T-helper 22 cell (primary cell): Measurements from ENCODE around the gene FRMPD1.
A peak's percentile ranks its signal among the peaks of the same experiment; 100 is the strongest.
"Not testable (repeated sequence)": the region's sequence is repeated elsewhere in the genome, so short reads cannot be mapped to it uniquely, and the experiment has no call there.

ENCODE experiments used
- DNase-seq: peaks from one replicate; pipeline ENCODE4 v3.0.0-alpha.2; 2020; ENCODE audit warnings: low read depth

The FRMPD1 gene

GRCh38 chr9:37740631-37741328, 90.0 kb downstream of the FRMPD1 start:
- DNase-seq = no peak

- no peak for DNase-seq
These were observed 95.2 kb downstream of the FRMPD1 start for GRCh38 chr9:37745970-37746369.

- DNase-seq = no peak
These were observed 95.9 kb downstream of the FRMPD1 start for GRCh38 chr9:37746448-37747270.

- no peak for DNase-seq
These were observed 96.6 kb downstream of the FRMPD1 start for GRCh38 chr9:37747271-37747753.

GRCh38 chr9:37749129-37749528, 98.4 kb downstream of the FRMPD1 start:
- DNase-seq = no peak

- no peak for DNase-seq
These were observed 100.4 kb downstream of the FRMPD1 start for GRCh38 chr9:37751186-37751585.

- not testable (repeated sequence) for DNase-seq
These were observed 101.0 kb downstream of the FRMPD1 start for GRCh38 chr9:37751704-37752103.

- DNase-seq = not testable (repeated sequence)
These were observed 101.4 kb downstream of the FRMPD1 start for GRCh38 chr9:37752112-37752511.

GRCh38 chr9:37752642-37753488, 102.1 kb downstream of the FRMPD1 start:
- DNase-seq = no peak

- DNase-seq = peak; percentile 54
These were observed 102.9 kb downstream of the FRMPD1 start, which contains the start of gene TRMT10B for GRCh38 chr9:37753489-37754190. Gene TRMT10B (plus strand): TSS chr9:37753805. CDS start chr9:37761932, 8,127 bp downstream.

- no peak for DNase-seq
These were observed 108.0 kb downstream of the FRMPD1 start for GRCh38 chr9:37758747-37759146.

- no peak for DNase-seq
These were observed 109.8 kb downstream of the FRMPD1 start for GRCh38 chr9:37760416-37761161.

GRCh38 chr9:37761511-37761910, 110.8 kb downstream of the FRMPD1 start:
- DNase-seq = no peak

GRCh38 chr9:37765263-37765662, 114.5 kb downstream of the FRMPD1 start:
- not testable (repeated sequence) for DNase-seq

- no peak for DNase-seq
These were observed 118.6 kb downstream of the FRMPD1 start for GRCh38 chr9:37769306-37769705.

- DNase-seq = no peak
These were observed 119.2 kb downstream of the FRMPD1 start for GRCh38 chr9:37769995-37770394.

GRCh38 chr9:37775216-37775919, 124.6 kb downstream of the FRMPD1 start:
- no peak for DNase-seq

GRCh38 chr9:37776328-37776727, 125.6 kb downstream of the FRMPD1 start:
- no peak for DNase-seq

- no peak for DNase-seq
These were observed 127.8 kb downstream of the FRMPD1 start for GRCh38 chr9:37778534-37778933.

- no peak for DNase-seq
These were observed 133.5 kb downstream of the FRMPD1 start for GRCh38 chr9:37784291-37784615.
